Stimulated activated CD8-positive, alpha-beta memory T cell treated with anti-CD3 and anti-CD28 coated beads, Interleukin-2, amount 100 ng/mL, for 48 hours (primary cell): Measurements from ENCODE around the gene FARP1.

ENCODE experiments used
- DNase-seq, 2 donors: peaks; one replicate each; pipeline ENCODE4 v3.0.0-alpha.2; 2020; ENCODE audit warnings: low read depth in 2 of 2

Gene FARP1

GRCh38 chr13:98133946-98134345 is 8.9 kb upstream of the FARP1 start:
- DNase-seq, result no peak

- DNase-seq, result no peak
Measured at GRCh38 chr13:98134901-98135300, 8.0 kb upstream of the FARP1 start.

GRCh38 chr13:98141091-98141490 is 1.8 kb upstream of the FARP1 start:
- DNase-seq, result no peak

GRCh38 chr13:98141509-98142379 is 1.1 kb upstream of the FARP1 start:
- DNase-seq, result no peak

GRCh38 chr13:98143157-98143553 is 261 bp downstream of the FARP1 start:
- DNase-seq, result no peak

GRCh38 chr13:98143601-98144026 is 720 bp downstream of the FARP1 start:
- no peak for DNase-seq

- no peak for DNase-seq
Measured at GRCh38 chr13:98144027-98144741, 1.3 kb downstream of the FARP1 start.

GRCh38 chr13:98144801-98145350 is 2.0 kb downstream of the FARP1 start:
- DNase-seq, result no peak

- DNase-seq, result no peak
Measured at GRCh38 chr13:98147521-98147920, 4.6 kb downstream of the FARP1 start.

- no peak for DNase-seq
Measured at GRCh38 chr13:98150832-98151479, 8.1 kb downstream of the FARP1 start.

GRCh38 chr13:98155475-98156109 is 12.7 kb downstream of the FARP1 start:
- no peak for DNase-seq

- no peak for DNase-seq
Measured at GRCh38 chr13:98156259-98156658, 13.4 kb downstream of the FARP1 start.

GRCh38 chr13:98157188-98157587 is 14.3 kb downstream of the FARP1 start:
- no peak for DNase-seq

GRCh38 chr13:98157609-98158008 is 14.7 kb downstream of the FARP1 start:
- DNase-seq, result no peak

GRCh38 chr13:98158172-98158899 is 15.4 kb downstream of the FARP1 start:
- DNase-seq, result no peak

GRCh38 chr13:98162935-98163334 is 20.0 kb downstream of the FARP1 start:
- no peak for DNase-seq

- DNase-seq, result no peak
Measured at GRCh38 chr13:98169331-98169730, 26.4 kb downstream of the FARP1 start.

- DNase-seq, result no peak
Measured at GRCh38 chr13:98171900-98172589, 29.2 kb downstream of the FARP1 start.

GRCh38 chr13:98172590-98173422 is 29.9 kb downstream of the FARP1 start:
- no peak for DNase-seq
